K562 (cell line): ENCODE measurements around the gene EMP2. TPM values are rescaled to one million over a fixed set of nuclear protein-coding genes. Genes with fewer than 3 reads are reported as not detected.

Experiments used
- ATAC-seq: fragments of 200-7000 bp; cut with Tn5 transposase; 3 replicates; pipeline ENCODE4 v1.9.1; 2020; ENCODE audit warnings: moderate library complexity
- BruUV-seq: library from RNA; stranded (reverse); fragments of 400-500 nt; replicated peaks from 2 replicates; lab custom pipeline; 2021; lab: Mats Ljungman, UMichigan
- CTCF ChIA-PET: fragments of 300-600 bp; formaldehyde crosslinking; extraction: SDS; loops from one replicate; lab custom pipeline; 2021; ENCODE audit warnings: low intra/inter-chr PET ratio; lab: Yijun Ruan, JAX
- POLR2A ChIA-PET: fragments of 300-600, 350-650 bp; sonication (Branson Sonifier 250); formaldehyde crosslinking; extraction: SDS; loops from one replicate; lab custom pipeline; 2021; ENCODE audit warnings: antibody characterized with exemption, inconsistent platforms; lab: Yijun Ruan, JAX
- DNase-seq, 4 experiments: peaks; one replicate each; pipeline versions ENCODE4 v3.0.0 to v3.0.0-alpha.2; 2011 to 2018; ENCODE audit warnings: low spot score in 3 of 4, mixed read lengths in 3 of 4; ENCODE audit errors: extremely low read depth in 1 of 4
- FAIRE-seq: peaks from 2 replicates; lab custom pipeline; 2011; peaks lifted over from hg19 to GRCh38; lab: Jason Lieb, UNC
- H2AFZ ChIP-seq: 2 replicates; pipeline ENCODE4 v1.6.0; 2011; ENCODE audit warnings: low read depth, low read length, control low read depth, inconsistent platforms
- H3K27ac ChIP-seq: fragments of 200-600 bp; 3 replicates; pipeline ENCODE4 v1.8.0; 2011; ENCODE audit warnings: low read depth, mild to moderate bottlenecking, control low read depth, inconsistent platforms, low read length, moderate library complexity, mixed read lengths; ENCODE audit errors: extremely low read depth
- H3K27me3 ChIP-seq, 2 experiments: fragments of 300-600 bp in 1 of 2; 2 replicates in 1 of 2; 3 replicates in 1 of 2; pipeline versions ENCODE4 v1.6.0 to v1.8.0; 2011; ENCODE audit warnings: inconsistent platforms in 2 of 2, low read length in 2 of 2, mild to moderate bottlenecking in 1 of 2, mixed read lengths in 1 of 2, moderate library complexity in 1 of 2; ENCODE audit not compliant: control insufficient read depth in 2 of 2, insufficient read depth in 2 of 2
- H3K36me3 ChIP-seq: fragments of 300-600 bp; 3 replicates; pipeline ENCODE4 v1.8.0; 2011; ENCODE audit warnings: mild to moderate bottlenecking, low read length, inconsistent platforms; ENCODE audit not compliant: control insufficient read depth, insufficient read depth
- H3K4me1 ChIP-seq, 2 experiments: fragments of 200-600 bp in 1 of 2; replicated peaks in 1 of 2; 2 replicates in 1 of 2; 3 replicates in 1 of 2; pipeline versions ENCODE4 v1.5.1 to v1.8.0; 2011; ENCODE audit warnings: inconsistent platforms in 2 of 2, low read length in 2 of 2, mild to moderate bottlenecking in 1 of 2, mixed read lengths in 1 of 2, moderate library complexity in 1 of 2; ENCODE audit not compliant: control insufficient read depth in 2 of 2, insufficient read depth in 2 of 2
- H3K4me2 ChIP-seq: 2 replicates; pipeline ENCODE4 v1.6.1; 2011; ENCODE audit warnings: low read length, control low read depth, inconsistent platforms, mixed read lengths; ENCODE audit not compliant: insufficient read depth
- H3K4me3 ChIP-seq: fragments of 200-600 bp; sonication (generic), shearing (Covaris generic); 2 replicates; pipeline ENCODE4 v1.5.1; 2016; ENCODE audit warnings: control low read depth, inconsistent platforms
- H3K79me2 ChIP-seq: fragments of 200-600 bp; 3 replicates; pipeline ENCODE4 v1.8.0; 2011; ENCODE audit warnings: low read length, inconsistent platforms; ENCODE audit not compliant: control insufficient read depth, insufficient read depth
- H3K9ac ChIP-seq, 2 experiments: 2 replicates each; pipeline versions ENCODE4 v1.6.0 to v1.6.1; 2011; ENCODE audit warnings: low read depth in 2 of 2, low read length in 2 of 2, control low read depth in 1 of 2, inconsistent platforms in 1 of 2, mild to moderate bottlenecking in 1 of 2, mixed read lengths in 1 of 2; ENCODE audit not compliant: insufficient read depth in 1 of 2
- H3K9me1 ChIP-seq: one replicate; pipeline ENCODE4 v1.6.0; 2011; ENCODE audit warnings: inconsistent platforms, mild to moderate bottlenecking, low read length, moderate library complexity; ENCODE audit not compliant: control insufficient read depth, insufficient read depth
- H3K9me3 ChIP-seq: replicated peaks from 2 replicates; pipeline ENCODE4 v1.5.1; 2011; ENCODE audit warnings: low read depth, low read length, inconsistent platforms; ENCODE audit not compliant: control insufficient read depth, insufficient read depth
- H4K20me1 ChIP-seq: replicated peaks from 2 replicates; pipeline ENCODE4 v1.6.1; 2011; ENCODE audit warnings: low read length, inconsistent platforms, mixed read lengths; ENCODE audit not compliant: control insufficient read depth, insufficient read depth
- MED1 ChIP-seq: sonication (generic); formaldehyde crosslinking; IDR thresholded peaks from 2 replicates; pipeline ENCODE4 v1.8.1; 2023; ENCODE audit warnings: missing genetic modification reagents, borderline replicate concordance
- NFIC ChIP-seq: fragments of 450-650 bp; IDR thresholded peaks from 2 replicates; pipeline ENCODE4 v1.6.1; 2017; ENCODE audit warnings: mild to moderate bottlenecking, inconsistent platforms
- RFX5 ChIP-seq: IDR thresholded peaks from 2 replicates; pipeline ENCODE4 v1.6.1; 2011; ENCODE audit warnings: low read depth, mild to moderate bottlenecking, improper control_type of control experiment, low read length
- SMARCC2 ChIP-seq: fragments of 450-650 bp; IDR thresholded peaks from 2 replicates; pipeline ENCODE4 v1.6.1; 2017; ENCODE audit warnings: antibody characterized with exemption, moderate library complexity, mild to moderate bottlenecking, low read depth
- ZFP36 ChIP-seq: fragments of 150-350 bp; IDR thresholded peaks from 2 replicates; pipeline ENCODE4 v1.6.1; 2018; ENCODE audit warnings: low read length, low read depth; ENCODE audit not compliant: partially characterized antibody
- ZNF239 ChIP-seq: fragments of 250-450 bp; sonication (Bioruptor Pico); IDR thresholded peaks from 2 replicates; pipeline ENCODE4 v1.4.0; 2020; ENCODE audit warnings: mild to moderate bottlenecking
- WGBS: fragments of 100-300 bp; shearing (Covaris generic); methylation state at CpG from one replicate; pipeline ENCODE4 v1.1.6; 2016; ENCODE audit warnings: low coverage, mixed read lengths; ENCODE audit not compliant: insufficient coverage; ENCODE audit errors: missing lambda C conversion rate; 5-methylcytosine and 5-hydroxymethylcytosine counted together
- in situ Hi-C: fragments of 300-500 bp; cut with MboI; formaldehyde crosslinking; loops from 4 replicates; pipeline ENCODE4 v1.15.0; 2018; ENCODE audit warnings: inconsistent platforms, mixed read lengths
- intact Hi-C: fragments of 100-400 bp; cut with micrococcal nuclease; formaldehyde crosslinking; loops from 2 replicates; pipeline ENCODE4 v1.14.2; 2022
- polyA plus RNA-seq, 8 experiments: library from polyadenylated mRNA; depleted of rRNA in 4 of 8; stranded (reverse) in 5 of 8; unstranded in 3 of 8; fragments of >200 nt; fragmentation: Nextera tagmentation in 2 of 8; fragmentation: Illumina TruSeq in 1 of 8; extraction: Ambion mirVana in 2 of 8; extraction: Trizol in 1 of 8; gene quantifications; 2 replicates each; pipeline versions ENCODE4 v1.2.1 to v1.2.3, GENCODE V29; 2011 to 2014; ENCODE audit warnings: inconsistent platforms in 1 of 8, missing spikeins in 1 of 8
- total RNA-seq, 7 experiments: library from RNA; depleted of rRNA in 6 of 7; stranded (reverse); fragments of >200 nt in 6 of 7; fragmentation: Illumina TruSeq in 2 of 7; extraction: Trizol in 2 of 7; gene quantifications; 2 replicates each; pipeline versions ENCODE4 v1.2.1 to v1.2.3, GENCODE V29; 2011 to 2021; ENCODE audit warnings: low replicate concordance in 1 of 7

The EMP2 gene
- total and polyA plus RNA-seq, 9 of the 15 experiments (the other 6 are each of a cell fraction or from before 2014, with no cell fraction given) = 0.73 to 6.2 (median 3.1) TPM

- Histone ChIP-seq H3K9me3 (no peaks in the 10 kb centered on the region), H2AFZ (no peak overlapping the region), H3K27me3 (peaks cover 24 to 63% of the 10 kb centered on the region in 2 experiments), H3K36me3 (no peaks in the 10 kb centered on the region), H4K20me1 (peaks cover 9% of the 10 kb centered on the region; the same call in 1 of the 2 replicates), H3K9ac (no peak overlapping the region), H3K4me3 (no peak overlapping the region), H3K4me2 (no peak overlapping the region), H3K9me1 (no peaks in the 10 kb centered on the region), H3K79me2 (no peaks in the 10 kb centered on the region), H3K4me1 (no peaks in the 10 kb centered on the region), H3K27ac (no peak overlapping the region)
- intact Hi-C loops (no loop called here), in situ Hi-C loops (no loop called here)
- TF ChIP-seq ZNF239 (CRISPR knock-in tag) (no peak), ZFP36 (no peak), SMARCC2 (no peak), NFIC (peak; percentile 56), RFX5 (no peak), MED1 (CRISPR knock-in tag) (no peak)
- POLR2A ChIA-PET = no interaction called here
- DNase-seq = no peak
- FAIRE-seq = no peak
- under 1% methylated on average over 9 of the region's 9 CpGs for WGBS
- ATAC-seq = no peak
- CTCF ChIA-PET = no interaction called here
- no TSS peak for BruUV-seq
These were observed 14.0 kb upstream of the EMP2 start for GRCh38 chr16:10594312-10594950.
